ENCODE data around the gene TXNDC11. TPM values are rescaled to one million over a fixed set of nuclear protein-coding genes. Genes with fewer than 3 reads are reported as not detected.

Gene TXNDC11
- total and polyA plus RNA-seq, 9 of the 15 experiments (the other 6 are each of a cell fraction or from before 2014, with no cell fraction given), result 0.66 to 32.6 (median 26.2) TPM

GRCh38 chr16:11636172-11636721 lies 106.4 kb downstream of the TXNDC11 start (continued):
- TF ChIP-seq, protein P1, sequence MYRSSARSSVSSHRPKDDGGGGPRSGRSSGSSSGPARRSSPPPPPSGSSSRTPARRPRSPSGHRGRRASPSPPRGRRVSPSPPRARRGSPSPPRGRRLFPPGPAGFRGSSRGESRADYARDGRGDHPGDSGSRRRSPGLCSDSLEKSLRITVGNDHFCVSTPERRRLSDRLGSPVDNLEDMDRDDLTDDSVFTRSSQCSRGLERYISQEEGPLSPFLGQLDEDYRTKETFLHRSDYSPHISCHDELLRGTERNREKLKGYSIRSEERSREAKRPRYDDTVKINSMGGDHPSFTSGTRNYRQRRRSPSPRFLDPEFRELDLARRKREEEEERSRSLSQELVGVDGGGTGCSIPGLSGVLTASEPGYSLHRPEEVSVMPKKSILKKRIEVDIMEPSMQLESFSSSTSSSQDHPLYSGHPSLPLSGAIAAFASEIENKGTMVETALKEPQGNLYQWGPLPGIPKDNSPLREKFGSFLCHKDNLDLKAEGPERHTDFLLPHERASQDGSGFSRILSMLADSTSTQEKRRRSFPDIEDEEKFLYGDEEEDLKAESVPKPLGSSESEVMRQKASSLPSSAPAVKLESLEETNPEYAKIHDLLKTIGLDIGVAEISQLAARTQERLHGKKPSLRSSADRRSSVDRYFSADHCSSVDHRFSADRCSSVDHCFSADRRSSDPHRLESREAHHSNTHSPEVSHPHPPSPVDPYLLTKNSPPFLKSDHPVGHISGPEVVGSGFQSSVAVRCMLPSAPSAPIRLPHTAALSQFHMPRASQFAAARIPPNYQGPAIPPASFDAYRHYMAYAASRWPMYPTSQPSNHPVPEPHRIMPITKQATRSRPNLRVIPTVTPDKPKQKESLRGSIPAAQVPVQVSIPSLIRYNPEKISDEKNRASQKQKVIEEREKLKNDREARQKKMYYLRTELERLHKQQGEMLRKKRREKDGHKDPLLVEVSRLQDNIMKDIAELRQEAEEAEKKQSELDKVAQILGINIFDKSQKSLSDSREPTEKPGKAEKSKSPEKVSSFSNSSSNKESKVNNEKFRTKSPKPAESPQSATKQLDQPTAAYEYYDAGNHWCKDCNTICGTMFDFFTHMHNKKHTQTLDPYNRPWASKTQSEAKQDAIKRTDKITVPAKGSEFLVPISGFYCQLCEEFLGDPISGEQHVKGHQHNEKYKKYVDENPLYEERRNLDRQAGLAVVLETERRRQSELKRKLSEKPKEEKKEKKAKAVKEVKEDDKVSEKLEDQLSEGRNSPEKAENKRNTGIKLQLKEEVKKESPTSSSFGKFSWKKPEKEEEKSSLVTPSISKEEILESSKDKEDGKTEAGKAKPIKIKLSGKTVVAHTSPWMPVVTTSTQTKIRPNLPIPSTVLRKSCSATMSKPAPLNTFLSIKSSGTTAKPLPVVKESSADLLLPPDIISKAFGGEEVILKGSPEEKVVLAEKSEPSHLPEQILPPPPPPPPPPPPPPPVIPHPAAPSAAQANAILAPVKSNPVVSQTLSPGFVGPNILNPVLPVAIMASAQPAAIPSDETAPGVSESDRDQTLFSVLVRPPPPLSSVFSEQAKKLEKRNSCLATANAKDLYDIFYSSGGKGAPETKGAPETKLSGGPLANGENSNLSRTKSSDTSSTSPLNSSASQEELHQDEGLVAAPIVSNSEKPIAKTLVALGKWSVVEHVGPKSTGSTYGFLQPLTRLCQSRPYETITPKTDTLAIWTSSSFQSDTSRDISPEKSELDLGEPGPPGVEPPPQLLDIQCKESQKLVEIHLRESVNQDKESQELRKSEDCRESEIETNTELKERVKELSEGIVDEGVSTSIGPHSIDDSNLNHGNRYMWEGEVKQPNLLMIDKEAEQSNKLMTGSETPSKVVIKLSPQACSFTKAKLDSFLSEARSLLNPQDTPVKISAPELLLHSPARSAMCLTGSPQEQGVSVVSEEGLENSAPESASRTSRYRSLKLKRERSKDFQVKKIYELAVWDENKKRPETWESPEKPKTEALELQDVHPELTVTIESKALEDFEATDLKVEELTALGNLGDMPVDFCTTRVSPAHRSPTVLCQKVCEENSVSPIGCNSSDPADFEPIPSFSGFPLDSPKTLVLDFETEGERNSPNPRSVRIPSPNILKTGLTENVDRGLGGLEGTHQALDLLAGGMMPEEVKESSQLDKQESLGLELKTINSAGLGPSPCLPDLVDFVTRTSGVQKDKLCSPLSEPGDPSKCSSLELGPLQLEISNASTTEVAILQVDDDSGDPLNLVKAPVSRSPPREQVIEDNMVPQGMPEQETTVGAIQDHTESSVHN (IDR thresholded peaks at IDR 0.05; ENCODE audit: borderline replicate concordance in 1 of 2, low read depth in 1 of 2), result no peak
